H9 (cell line): Measurements from ENCODE around the gene TMEM254. TPM values are rescaled to one million over a fixed set of nuclear protein-coding genes. Genes with fewer than 3 reads are reported as not detected.
A peak's percentile ranks its signal among the peaks of the same experiment; 100 is the strongest.
"Not testable (repeated sequence)": the region's sequence is repeated elsewhere in the genome, so short reads cannot be mapped to it uniquely, and the experiment has no call there.

Source experiments
- DNase-seq: peaks from one replicate; pipeline ENCODE4 v3.0.0-alpha.2; 2017
- H2AFZ ChIP-seq: one replicate; pipeline ENCODE4 v1.6.1; 2013; ENCODE audit warnings: mild to moderate bottlenecking, low read length, control low read depth, moderate library complexity
- H2AK5ac ChIP-seq: 2 replicates; pipeline ENCODE4 v1.6.1; 2013; ENCODE audit warnings: low read length, control low read depth, mixed read lengths; ENCODE audit not compliant: insufficient read length
- H2BK120ac ChIP-seq: one replicate; pipeline ENCODE4 v1.6.1; 2013; ENCODE audit warnings: low read depth, mild to moderate bottlenecking, low read length, control low read depth, inconsistent platforms; ENCODE audit not compliant: poor library complexity, severe bottlenecking
- H2BK12ac ChIP-seq: 2 replicates; pipeline ENCODE4 v1.6.1; 2013; ENCODE audit warnings: low read length, control low read depth, mixed read lengths, low read depth; ENCODE audit not compliant: insufficient read length
- H2BK15ac ChIP-seq: 2 replicates; pipeline ENCODE4 v1.6.1; 2013; ENCODE audit warnings: low read depth, low read length, control low read depth
- H2BK20ac ChIP-seq: one replicate; pipeline ENCODE4 v1.6.1; 2013; ENCODE audit warnings: low read depth, mild to moderate bottlenecking, low read length, control low read depth, inconsistent platforms; ENCODE audit not compliant: poor library complexity, severe bottlenecking
- H2BK5ac ChIP-seq: 2 replicates; pipeline ENCODE4 v1.6.1; 2013; ENCODE audit warnings: low read length, control low read depth, mixed read lengths; ENCODE audit not compliant: insufficient read length
- H3K14ac ChIP-seq: 2 replicates; pipeline ENCODE4 v1.6.1; 2013; ENCODE audit warnings: low read length, control low read depth; ENCODE audit not compliant: insufficient read depth
- H3K18ac ChIP-seq: 2 replicates; pipeline ENCODE4 v1.6.1; 2013; ENCODE audit warnings: low read depth, mild to moderate bottlenecking, mixed read lengths, low read length, control low read depth; ENCODE audit not compliant: insufficient read length
- H3K23ac ChIP-seq: 2 replicates; pipeline ENCODE4 v1.6.1; 2013; ENCODE audit warnings: low read length, control low read depth, mixed read lengths, low read depth; ENCODE audit not compliant: insufficient read length
- H3K23me2 ChIP-seq: 2 replicates; pipeline ENCODE4 v1.6.1; 2013; ENCODE audit warnings: low read depth, mild to moderate bottlenecking, mixed read lengths, low read length, control low read depth; ENCODE audit not compliant: insufficient read length, poor library complexity, severe bottlenecking
- H3K27ac ChIP-seq: 2 replicates; pipeline ENCODE4 v1.5.1; 2013; ENCODE audit warnings: low read length, control low read depth, mixed read lengths, low read depth; ENCODE audit not compliant: insufficient read length
- H3K27me3 ChIP-seq: 2 replicates; pipeline ENCODE4 v1.6.1; 2013; ENCODE audit warnings: low read length, control low read depth, inconsistent platforms; ENCODE audit not compliant: insufficient read depth
- H3K4ac ChIP-seq: 2 replicates; pipeline ENCODE4 v1.6.1; 2013; ENCODE audit warnings: low read depth, mild to moderate bottlenecking, control low read depth, inconsistent platforms, low read length, moderate library complexity
- H3K4me1 ChIP-seq: 2 replicates; pipeline ENCODE4 v1.6.1; 2013; ENCODE audit warnings: low read length, control low read depth, inconsistent platforms; ENCODE audit not compliant: insufficient read depth
- H3K4me2 ChIP-seq: 2 replicates; pipeline ENCODE4 v1.6.1; 2013; ENCODE audit warnings: low read length, control low read depth, mixed read lengths; ENCODE audit not compliant: insufficient read length, insufficient read depth
- H3K56ac ChIP-seq: 2 replicates; pipeline ENCODE4 v1.6.1; 2013; ENCODE audit warnings: low read depth, mild to moderate bottlenecking, mixed read lengths, low read length, control low read depth; ENCODE audit not compliant: insufficient read length
- H3K79me1 ChIP-seq: 2 replicates; pipeline ENCODE4 v1.6.1; 2013; ENCODE audit warnings: low read depth, mild to moderate bottlenecking, moderate library complexity, low read length, control low read depth, inconsistent platforms; ENCODE audit not compliant: insufficient read depth, poor library complexity, severe bottlenecking
- H3K79me2 ChIP-seq: 2 replicates; pipeline ENCODE4 v1.6.1; 2013; ENCODE audit warnings: low read length, control low read depth, inconsistent platforms; ENCODE audit not compliant: insufficient read depth
- H3K9ac ChIP-seq: 2 replicates; pipeline ENCODE4 v1.6.1; 2013; ENCODE audit warnings: low read length, control low read depth, mixed read lengths; ENCODE audit not compliant: insufficient read length; ENCODE audit errors: extremely low read depth
- H3K9me3 ChIP-seq: one replicate; pipeline ENCODE4 v1.6.1; 2013; ENCODE audit warnings: low read depth, low read length, inconsistent platforms; ENCODE audit not compliant: control insufficient read depth
- H3T11ph ChIP-seq: one replicate; pipeline ENCODE4 v1.6.1; 2013; ENCODE audit warnings: mild to moderate bottlenecking, low read length, control low read depth, inconsistent platforms
- H4K20me1 ChIP-seq: one replicate; pipeline ENCODE4 v1.6.1; 2013; ENCODE audit not compliant: control insufficient read depth, insufficient read length, insufficient read depth
- H4K5ac ChIP-seq: 2 replicates; pipeline ENCODE4 v1.6.1; 2013; ENCODE audit warnings: low read depth, mild to moderate bottlenecking, mixed read lengths, low read length, control low read depth; ENCODE audit not compliant: insufficient read length
- H4K8ac ChIP-seq: replicated peaks from 2 replicates; pipeline ENCODE4 v1.6.1; 2013; ENCODE audit warnings: low read length, control low read depth, mixed read lengths, low read depth; ENCODE audit not compliant: insufficient read length
- H4K91ac ChIP-seq: 2 replicates; pipeline ENCODE4 v1.6.1; 2013; ENCODE audit warnings: low read depth, mild to moderate bottlenecking, moderate library complexity, mixed read lengths, low read length, control low read depth; ENCODE audit not compliant: insufficient read length
- H3K27ac Mint-ChIP-seq, 3 experiments: 2 replicates in 2 of 3; 3 replicates in 1 of 3; pipeline ENCODE4 v1.8.0; 2020 to 2021; ENCODE audit warnings: mixed read lengths in 3 of 3, mild to moderate bottlenecking in 1 of 3, moderate library complexity in 1 of 3
- H3K27me3 Mint-ChIP-seq: 2 replicates; pipeline ENCODE4 v1.8.0; 2021; ENCODE audit warnings: low read depth, mild to moderate bottlenecking, moderate library complexity, mixed read lengths
- H3K36me3 Mint-ChIP-seq, 3 experiments: 2 replicates in 2 of 3; 3 replicates in 1 of 3; pipeline ENCODE4 v1.8.0; 2020 to 2021; ENCODE audit warnings: low read depth in 3 of 3, mixed read lengths in 3 of 3; ENCODE audit not compliant: insufficient read depth in 1 of 3
- H3K4me1 Mint-ChIP-seq, 2 experiments: 2 replicates each; pipeline ENCODE4 v1.8.0; 2020; ENCODE audit warnings: mixed read lengths in 2 of 2
- H3K4me3 Mint-ChIP-seq, 2 experiments: 2 replicates in 1 of 2; 3 replicates in 1 of 2; pipeline ENCODE4 v1.8.0; 2020 to 2021; ENCODE audit warnings: mild to moderate bottlenecking in 2 of 2, mixed read lengths in 2 of 2, moderate library complexity in 1 of 2
- H3K9me3 Mint-ChIP-seq, 2 experiments: 2 replicates in 1 of 2; 3 replicates in 1 of 2; pipeline ENCODE4 v1.8.0; 2020; ENCODE audit warnings: mild to moderate bottlenecking in 2 of 2, mixed read lengths in 2 of 2, moderate library complexity in 1 of 2
- WGBS: extraction: QIAGEN DNeasy Blood & Tissue Kit; methylation state at CpG from one replicate; pipeline ENCODE4 v1.1.7; 2013; ENCODE audit warnings: missing lambda C conversion rate, low lambda C conversion rate, mixed read lengths; ENCODE audit not compliant: insufficient read length; ENCODE audit errors: extremely low coverage; 5-methylcytosine and 5-hydroxymethylcytosine counted together
- total RNA-seq: library from RNA; stranded (reverse); gene quantifications from 2 replicates; pipeline ENCODE4 v1.2.1, GENCODE V29; 2021
- TF ChIP-seq, protein P1 (sequence below): fragments of 200-600 bp; sonication (generic); conservative IDR thresholded peaks from 3 replicates; pipeline ENCODE4 v1.8.0; 2021; ENCODE audit warnings: antibody characterized with exemption, mild to moderate bottlenecking

The TMEM254 gene
- total RNA-seq, 1 experiment from 2014 or later, result 20.3 TPM

DNA sequence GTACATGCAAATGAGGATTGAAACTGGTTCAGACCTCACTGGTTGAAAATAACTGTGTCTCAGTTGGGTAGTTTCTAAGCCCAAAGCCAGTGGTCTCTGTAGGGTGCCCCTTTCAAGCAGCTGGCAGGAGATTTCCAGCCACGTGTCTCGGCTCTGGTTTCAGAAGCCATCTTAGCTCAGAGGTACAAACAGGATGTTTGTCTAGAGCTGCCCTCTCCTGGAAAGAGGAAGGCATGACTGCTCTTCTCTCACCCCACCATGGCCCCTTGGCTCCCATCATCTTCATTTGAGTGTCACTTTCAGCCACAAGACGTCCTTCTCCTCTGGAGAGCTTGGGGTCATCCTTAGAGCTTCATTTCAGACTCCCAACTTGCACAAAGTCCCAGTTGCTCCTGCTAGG lies 49.3 kb upstream of the TMEM254 start:
- H3K79me2 ChIP-seq, H3K9ac ChIP-seq, H3K4ac ChIP-seq, H3K79me1 ChIP-seq, H3K4me3 Mint-ChIP-seq, H3K23ac ChIP-seq, H3T11ph ChIP-seq, H2BK120ac ChIP-seq, H2BK12ac ChIP-seq, H3K36me3 Mint-ChIP-seq, H2AK5ac ChIP-seq, H4K8ac ChIP-seq, H2BK5ac ChIP-seq, H3K27me3 Mint-ChIP-seq, H3K27me3 ChIP-seq, H3K4me2 ChIP-seq, H3K18ac ChIP-seq, H3K23me2 ChIP-seq, H4K91ac ChIP-seq, H4K20me1 ChIP-seq, H2BK20ac ChIP-seq, H3K27ac Mint-ChIP-seq, H3K4me1 Mint-ChIP-seq, H3K9me3 ChIP-seq, H3K4me1 ChIP-seq, H3K56ac ChIP-seq, H4K5ac ChIP-seq, H3K14ac ChIP-seq, H2BK15ac ChIP-seq, H3K27ac ChIP-seq, H3K9me3 Mint-ChIP-seq: not testable (repeated sequence)
- H2AFZ ChIP-seq, result peak overlapping the region; percentile 72
- peak; percentile 60 for DNase-seq
- WGBS, result no CpG with 5 or more reads among the region's 3 CpGs
- TF ChIP-seq, protein P1, sequence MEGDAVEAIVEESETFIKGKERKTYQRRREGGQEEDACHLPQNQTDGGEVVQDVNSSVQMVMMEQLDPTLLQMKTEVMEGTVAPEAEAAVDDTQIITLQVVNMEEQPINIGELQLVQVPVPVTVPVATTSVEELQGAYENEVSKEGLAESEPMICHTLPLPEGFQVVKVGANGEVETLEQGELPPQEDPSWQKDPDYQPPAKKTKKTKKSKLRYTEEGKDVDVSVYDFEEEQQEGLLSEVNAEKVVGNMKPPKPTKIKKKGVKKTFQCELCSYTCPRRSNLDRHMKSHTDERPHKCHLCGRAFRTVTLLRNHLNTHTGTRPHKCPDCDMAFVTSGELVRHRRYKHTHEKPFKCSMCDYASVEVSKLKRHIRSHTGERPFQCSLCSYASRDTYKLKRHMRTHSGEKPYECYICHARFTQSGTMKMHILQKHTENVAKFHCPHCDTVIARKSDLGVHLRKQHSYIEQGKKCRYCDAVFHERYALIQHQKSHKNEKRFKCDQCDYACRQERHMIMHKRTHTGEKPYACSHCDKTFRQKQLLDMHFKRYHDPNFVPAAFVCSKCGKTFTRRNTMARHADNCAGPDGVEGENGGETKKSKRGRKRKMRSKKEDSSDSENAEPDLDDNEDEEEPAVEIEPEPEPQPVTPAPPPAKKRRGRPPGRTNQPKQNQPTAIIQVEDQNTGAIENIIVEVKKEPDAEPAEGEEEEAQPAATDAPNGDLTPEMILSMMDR, result peak; percentile 66

DNA sequence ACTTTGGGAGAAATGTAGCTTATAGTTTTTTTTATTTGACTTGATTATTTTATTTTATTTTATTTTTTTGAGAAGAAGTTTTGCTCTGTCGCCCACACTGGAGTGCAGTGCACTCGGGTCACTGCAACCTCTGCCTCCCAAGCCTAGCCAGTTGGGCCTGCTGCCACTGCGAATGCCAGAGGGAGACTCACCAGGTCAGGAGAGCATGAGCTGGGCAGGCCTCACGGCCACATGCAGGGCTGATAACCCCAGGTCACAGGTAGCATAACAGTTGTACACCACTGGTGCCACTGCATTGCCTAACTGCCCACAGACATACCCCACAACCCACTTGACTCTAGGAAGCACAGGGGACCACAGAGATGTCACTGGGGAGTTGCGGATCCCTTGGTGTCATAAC lies 48.6 kb upstream of the TMEM254 start:
- not testable (repeated sequence) for H3K36me3 Mint-ChIP-seq, H4K20me1 ChIP-seq, H2BK15ac ChIP-seq, H3K79me2 ChIP-seq, H3K9me3 Mint-ChIP-seq, H3K27me3 Mint-ChIP-seq, H3K9me3 ChIP-seq, H3K79me1 ChIP-seq, DNase-seq, H2BK12ac ChIP-seq, H3K14ac ChIP-seq, H4K91ac ChIP-seq, H2BK20ac ChIP-seq, H3K27ac Mint-ChIP-seq, H2BK5ac ChIP-seq, H3K4me3 Mint-ChIP-seq, H2BK120ac ChIP-seq, H3K4me2 ChIP-seq, H3K27ac ChIP-seq, H3K9ac ChIP-seq, H3K23ac ChIP-seq, H4K8ac ChIP-seq, H3K23me2 ChIP-seq, H3K27me3 ChIP-seq, H2AK5ac ChIP-seq, H2AFZ ChIP-seq, H3K4me1 Mint-ChIP-seq, H3K4me1 ChIP-seq, H4K5ac ChIP-seq, H3K4ac ChIP-seq, H3T11ph ChIP-seq, H3K56ac ChIP-seq, H3K18ac ChIP-seq
- WGBS, result no CpG with 5 or more reads among the region's 5 CpGs
